WTC11 (cell line): ENCODE data around the gene AFF3. TPM values are rescaled to one million over a fixed set of nuclear protein-coding genes. Genes with fewer than 3 reads are reported as not detected.

ENCODE experiments used
- ATAC-seq: fragments of 200-7000 bp; cut with Tn5 transposase; 2 replicates; pipeline ENCODE4 v1.10.0; 2021; ENCODE audit warnings: mild to moderate bottlenecking, moderate library complexity
- CTCF ChIA-PET: fragments of 300-600 bp; sonication (Branson Sonifier 250); formaldehyde crosslinking; loops from one replicate; lab custom pipeline; 2021; ENCODE audit warnings: antibody characterized with exemption; lab: Charles Lee
- POLR2A ChIA-PET: fragments of 350-600 bp; sonication (Branson Sonifier 250); formaldehyde crosslinking; loops from one replicate; lab custom pipeline; 2021; ENCODE audit warnings: antibody characterized with exemption; lab: Charles Lee
- DNase-seq: peaks from one replicate; pipeline ENCODE4 v3.0.0; 2021; ENCODE audit warnings: low spot score
- H3K27ac Mint-ChIP-seq: 2 replicates; pipeline ENCODE4 v1.8.0; 2021; ENCODE audit warnings: mixed read lengths
- H3K27me3 Mint-ChIP-seq: 2 replicates; pipeline ENCODE4 v1.8.0; 2021; ENCODE audit warnings: low read depth, mild to moderate bottlenecking, moderate library complexity, mixed read lengths
- H3K36me3 Mint-ChIP-seq: 2 replicates; pipeline ENCODE4 v1.8.0; 2021; ENCODE audit warnings: mixed read lengths
- H3K4me1 Mint-ChIP-seq: 2 replicates; pipeline ENCODE4 v1.8.0; 2022; ENCODE audit warnings: mixed read lengths
- H3K4me3 Mint-ChIP-seq: 2 replicates; pipeline ENCODE4 v1.8.0; 2021; ENCODE audit warnings: mild to moderate bottlenecking, moderate library complexity, mixed read lengths
- H3K9me3 Mint-ChIP-seq: 2 replicates; pipeline ENCODE4 v1.8.0; 2021; ENCODE audit warnings: mixed read lengths
- AFF4 ChIP-seq: sonication (generic); formaldehyde crosslinking; IDR thresholded peaks from 2 replicates; pipeline ENCODE4 v1.8.1; 2023; ENCODE audit warnings: mild to moderate bottlenecking, missing genetic modification reagents, borderline replicate concordance
- ESRRA ChIP-seq: sonication (generic); formaldehyde crosslinking; IDR thresholded peaks from 2 replicates; pipeline ENCODE4 v1.8.1; 2022; ENCODE audit warnings: mild to moderate bottlenecking, missing genetic modification reagents, borderline replicate concordance
- FOXJ3 ChIP-seq: sonication (generic); formaldehyde crosslinking; IDR thresholded peaks from 2 replicates; pipeline ENCODE4 v1.9.0; 2021; ENCODE audit warnings: missing genetic modification reagents, mild to moderate bottlenecking, borderline replicate concordance
- FOXK1 ChIP-seq: sonication (generic); formaldehyde crosslinking; IDR thresholded peaks from 2 replicates; pipeline ENCODE4 v1.8.0; 2022; ENCODE audit warnings: mild to moderate bottlenecking, moderate library complexity, missing genetic modification reagents
- FOXP1 ChIP-seq: sonication (generic); formaldehyde crosslinking; IDR thresholded peaks from 2 replicates; pipeline ENCODE4 v1.8.0; 2022; ENCODE audit warnings: missing genetic modification reagents, mild to moderate bottlenecking, moderate library complexity, borderline replicate concordance
- IRF1 ChIP-seq: sonication (generic); formaldehyde crosslinking; IDR thresholded peaks from 2 replicates; pipeline ENCODE4 v1.8.0; 2023; ENCODE audit warnings: missing genetic modification reagents
- IRF2 ChIP-seq: sonication (generic); formaldehyde crosslinking; IDR thresholded peaks from 2 replicates; pipeline ENCODE4 v1.8.0; 2022; ENCODE audit warnings: low read depth, missing genetic modification reagents, borderline replicate concordance
- JUN ChIP-seq: sonication (generic); formaldehyde crosslinking; IDR thresholded peaks from 2 replicates; pipeline ENCODE4 v1.8.0; 2023; ENCODE audit warnings: mild to moderate bottlenecking, missing genetic modification reagents
- SMAD3 ChIP-seq: sonication (generic); formaldehyde crosslinking; IDR thresholded peaks from 2 replicates; pipeline ENCODE4 v1.8.0; 2022; ENCODE audit warnings: missing genetic modification reagents, mild to moderate bottlenecking, borderline replicate concordance
- SP1 ChIP-seq: sonication (generic); formaldehyde crosslinking; conservative IDR thresholded peaks from 2 replicates; pipeline ENCODE4 v1.8.1; 2022; ENCODE audit warnings: missing genetic modification reagents
- TEAD4 ChIP-seq: sonication (generic); formaldehyde crosslinking; IDR thresholded peaks from 2 replicates; pipeline ENCODE4 v1.8.0; 2022; ENCODE audit warnings: mild to moderate bottlenecking, missing genetic modification reagents
- USF2 ChIP-seq: sonication (generic); formaldehyde crosslinking; IDR thresholded peaks from 2 replicates; pipeline ENCODE4 v1.8.1; 2023; ENCODE audit warnings: mild to moderate bottlenecking, missing genetic modification reagents, moderate library complexity
- ZBTB21 ChIP-seq: sonication (generic); formaldehyde crosslinking; IDR thresholded peaks from 2 replicates; pipeline ENCODE4 v1.8.1; 2023; ENCODE audit warnings: mild to moderate bottlenecking, missing genetic modification reagents, borderline replicate concordance
- ZNF219 ChIP-seq: sonication (generic); formaldehyde crosslinking; IDR thresholded peaks from 2 replicates; pipeline ENCODE4 v1.8.0; 2023; ENCODE audit warnings: missing genetic modification reagents, mild to moderate bottlenecking, borderline replicate concordance
- ZNF423 ChIP-seq: fragments of 250-450 bp; sonication (Bioruptor Pico); IDR thresholded peaks from 2 replicates; pipeline ENCODE4 v2.1.2; 2022; ENCODE audit warnings: mild to moderate bottlenecking, moderate library complexity
- total RNA-seq: library from RNA; stranded (reverse); gene quantifications from 3 replicates; pipeline ENCODE4 v1.2.3, GENCODE V29; 2021
- TF ChIP-seq, protein P1 (sequence below): sonication (generic); formaldehyde crosslinking; IDR thresholded peaks from 2 replicates; pipeline ENCODE4 v1.8.1; 2023; ENCODE audit warnings: mild to moderate bottlenecking, missing genetic modification reagents
- TF ChIP-seq, protein P2 (sequence below): sonication (generic); formaldehyde crosslinking; IDR thresholded peaks from 2 replicates; pipeline ENCODE4 v1.8.0; 2023; ENCODE audit warnings: missing genetic modification reagents, mild to moderate bottlenecking, borderline replicate concordance

AFF3 gene
- total RNA-seq, 1 experiment from 2014 or later = 1.2 TPM

DNA sequence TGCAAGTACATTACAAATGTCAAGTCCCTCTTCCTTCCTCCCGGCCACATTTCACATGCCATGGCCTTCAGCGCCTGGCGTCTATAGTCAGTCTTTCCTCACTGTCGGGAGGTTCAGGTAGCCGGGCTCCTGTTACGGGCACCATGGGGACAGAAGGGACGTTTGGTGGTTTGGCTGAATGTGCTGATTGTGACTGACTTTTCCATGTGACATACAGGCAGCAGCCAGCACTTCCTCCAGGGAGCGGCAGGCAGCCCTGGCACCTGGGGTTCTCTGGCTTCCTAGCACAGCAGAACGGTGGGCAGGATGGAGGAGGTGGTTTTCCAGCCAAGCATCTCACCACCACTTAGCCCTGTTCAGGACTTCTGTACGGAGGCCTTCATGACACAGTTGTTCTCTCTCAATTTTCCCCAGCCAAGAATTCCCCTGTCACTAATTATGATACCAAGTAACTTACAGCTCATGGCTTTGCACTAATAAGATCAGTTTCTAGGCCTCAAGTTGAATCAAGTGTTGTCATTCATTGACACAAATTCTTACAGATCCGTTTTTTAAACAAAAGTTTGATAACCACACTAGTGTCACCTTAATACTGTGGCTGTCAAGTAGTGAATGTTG, 568.6 kb downstream of the AFF3 start:
- H3K9me3 Mint-ChIP-seq = no peaks in the 10 kb centered on the region
- no peak overlapping the region for H3K27ac Mint-ChIP-seq
- DNase-seq = no peak
- H3K4me1 Mint-ChIP-seq = peaks cover 23% of the 10 kb centered on the region
- no peaks in the 10 kb centered on the region; the same call in 1 of the 2 replicates for H3K27me3 Mint-ChIP-seq
- POLR2A ChIA-PET = no interaction called here
- H3K36me3 Mint-ChIP-seq = no peaks in the 10 kb centered on the region
- TF ChIP-seq ESRRA (CRISPR knock-in tag) (no peak), ZNF219 (no peak), FOXP1 (CRISPR knock-in tag) (no peak), FOXK1 (CRISPR knock-in tag) (no peak), USF2 (CRISPR knock-in tag) (no peak), SP1 (CRISPR knock-in tag) (no peak), IRF1 (no peak), ZBTB21 (no peak), JUN (CRISPR knock-in tag) (no peak), ZNF423 (no peak), TEAD4 (CRISPR knock-in tag) (no peak), AFF4 (CRISPR knock-in tag) (no peak), SMAD3 (CRISPR knock-in tag) (no peak), FOXJ3 (CRISPR knock-in tag) (no peak), IRF2 (CRISPR knock-in tag) (no peak)
- TF ChIP-seq, protein P1, sequence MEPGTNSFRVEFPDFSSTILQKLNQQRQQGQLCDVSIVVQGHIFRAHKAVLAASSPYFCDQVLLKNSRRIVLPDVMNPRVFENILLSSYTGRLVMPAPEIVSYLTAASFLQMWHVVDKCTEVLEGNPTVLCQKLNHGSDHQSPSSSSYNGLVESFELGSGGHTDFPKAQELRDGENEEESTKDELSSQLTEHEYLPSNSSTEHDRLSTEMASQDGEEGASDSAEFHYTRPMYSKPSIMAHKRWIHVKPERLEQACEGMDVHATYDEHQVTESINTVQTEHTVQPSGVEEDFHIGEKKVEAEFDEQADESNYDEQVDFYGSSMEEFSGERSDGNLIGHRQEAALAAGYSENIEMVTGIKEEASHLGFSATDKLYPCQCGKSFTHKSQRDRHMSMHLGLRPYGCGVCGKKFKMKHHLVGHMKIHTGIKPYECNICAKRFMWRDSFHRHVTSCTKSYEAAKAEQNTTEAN (CRISPR knock-in tag) = no peak
- TF ChIP-seq, protein P2, sequence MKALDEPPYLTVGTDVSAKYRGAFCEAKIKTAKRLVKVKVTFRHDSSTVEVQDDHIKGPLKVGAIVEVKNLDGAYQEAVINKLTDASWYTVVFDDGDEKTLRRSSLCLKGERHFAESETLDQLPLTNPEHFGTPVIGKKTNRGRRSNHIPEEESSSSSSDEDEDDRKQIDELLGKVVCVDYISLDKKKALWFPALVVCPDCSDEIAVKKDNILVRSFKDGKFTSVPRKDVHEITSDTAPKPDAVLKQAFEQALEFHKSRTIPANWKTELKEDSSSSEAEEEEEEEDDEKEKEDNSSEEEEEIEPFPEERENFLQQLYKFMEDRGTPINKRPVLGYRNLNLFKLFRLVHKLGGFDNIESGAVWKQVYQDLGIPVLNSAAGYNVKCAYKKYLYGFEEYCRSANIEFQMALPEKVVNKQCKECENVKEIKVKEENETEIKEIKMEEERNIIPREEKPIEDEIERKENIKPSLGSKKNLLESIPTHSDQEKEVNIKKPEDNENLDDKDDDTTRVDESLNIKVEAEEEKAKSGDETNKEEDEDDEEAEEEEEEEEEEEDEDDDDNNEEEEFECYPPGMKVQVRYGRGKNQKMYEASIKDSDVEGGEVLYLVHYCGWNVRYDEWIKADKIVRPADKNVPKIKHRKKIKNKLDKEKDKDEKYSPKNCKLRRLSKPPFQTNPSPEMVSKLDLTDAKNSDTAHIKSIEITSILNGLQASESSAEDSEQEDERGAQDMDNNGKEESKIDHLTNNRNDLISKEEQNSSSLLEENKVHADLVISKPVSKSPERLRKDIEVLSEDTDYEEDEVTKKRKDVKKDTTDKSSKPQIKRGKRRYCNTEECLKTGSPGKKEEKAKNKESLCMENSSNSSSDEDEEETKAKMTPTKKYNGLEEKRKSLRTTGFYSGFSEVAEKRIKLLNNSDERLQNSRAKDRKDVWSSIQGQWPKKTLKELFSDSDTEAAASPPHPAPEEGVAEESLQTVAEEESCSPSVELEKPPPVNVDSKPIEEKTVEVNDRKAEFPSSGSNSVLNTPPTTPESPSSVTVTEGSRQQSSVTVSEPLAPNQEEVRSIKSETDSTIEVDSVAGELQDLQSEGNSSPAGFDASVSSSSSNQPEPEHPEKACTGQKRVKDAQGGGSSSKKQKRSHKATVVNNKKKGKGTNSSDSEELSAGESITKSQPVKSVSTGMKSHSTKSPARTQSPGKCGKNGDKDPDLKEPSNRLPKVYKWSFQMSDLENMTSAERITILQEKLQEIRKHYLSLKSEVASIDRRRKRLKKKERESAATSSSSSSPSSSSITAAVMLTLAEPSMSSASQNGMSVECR = no peak
- TF ChIP-seq, all 79 proteins: peak for 0
- no peak for ATAC-seq
- CTCF ChIA-PET = interaction anchor here (2.6 kb wide), 1 partner anchor 689 kb away, joined by 11 read pairs; no protein-coding TSS in a partner anchor
- no peak overlapping the region for H3K4me3 Mint-ChIP-seq
